HFF-Myc (cell line): ENCODE measurements around the gene HS3ST1.

Experiments used
- DNase-seq: peaks from one replicate; pipeline ENCODE4 v3.0.0-alpha.2; 2011; ENCODE audit warnings: low read depth; ENCODE audit errors: extremely low read depth
- H3K4me3 ChIP-seq: replicated peaks from 2 replicates; pipeline ENCODE4 v1.5.1; 2011; ENCODE audit warnings: low read depth, mild to moderate bottlenecking, control low read depth, low read length
- TF ChIP-seq, protein P1 (sequence below): IDR thresholded peaks from 2 replicates; pipeline ENCODE4 v1.5.1; 2012; ENCODE audit warnings: mild to moderate bottlenecking, low read depth, low read length, control low read depth; ENCODE audit errors: missing control alignments

HS3ST1 gene

DNA sequence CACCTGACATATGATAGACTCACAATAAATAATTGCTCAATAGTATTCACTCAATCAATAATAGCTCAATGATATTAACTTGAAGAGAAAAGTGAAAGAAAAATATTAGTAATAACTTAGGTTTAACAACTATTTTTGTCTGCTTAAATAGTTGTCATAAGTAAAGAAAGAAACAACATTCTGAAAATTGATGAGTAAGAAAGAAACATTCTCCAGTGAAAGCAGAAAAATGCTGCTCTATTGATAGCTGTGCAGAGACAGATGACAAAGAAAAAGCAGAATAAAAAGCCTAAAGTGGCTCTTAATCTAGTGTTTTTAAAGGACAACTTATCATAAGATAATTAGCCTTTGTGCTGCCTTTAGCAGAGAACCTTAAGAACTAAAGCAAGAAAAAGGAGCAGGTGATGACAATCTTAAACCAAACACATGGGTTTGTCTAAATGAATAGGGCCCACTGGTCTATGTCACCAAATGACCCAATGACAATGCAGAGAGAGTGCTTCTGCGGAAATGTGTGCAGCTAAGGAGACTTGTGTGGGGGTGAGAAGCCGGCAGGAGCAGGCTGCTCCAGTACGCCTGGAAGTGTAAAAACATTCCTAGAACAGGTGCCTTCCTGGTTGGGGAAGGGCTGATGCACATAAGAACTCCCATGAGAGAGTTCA is 13.2 kb downstream of the HS3ST1 start:
- no peak overlapping the region for H3K4me3 ChIP-seq
- DNase-seq = no peak
- TF ChIP-seq, protein P1, sequence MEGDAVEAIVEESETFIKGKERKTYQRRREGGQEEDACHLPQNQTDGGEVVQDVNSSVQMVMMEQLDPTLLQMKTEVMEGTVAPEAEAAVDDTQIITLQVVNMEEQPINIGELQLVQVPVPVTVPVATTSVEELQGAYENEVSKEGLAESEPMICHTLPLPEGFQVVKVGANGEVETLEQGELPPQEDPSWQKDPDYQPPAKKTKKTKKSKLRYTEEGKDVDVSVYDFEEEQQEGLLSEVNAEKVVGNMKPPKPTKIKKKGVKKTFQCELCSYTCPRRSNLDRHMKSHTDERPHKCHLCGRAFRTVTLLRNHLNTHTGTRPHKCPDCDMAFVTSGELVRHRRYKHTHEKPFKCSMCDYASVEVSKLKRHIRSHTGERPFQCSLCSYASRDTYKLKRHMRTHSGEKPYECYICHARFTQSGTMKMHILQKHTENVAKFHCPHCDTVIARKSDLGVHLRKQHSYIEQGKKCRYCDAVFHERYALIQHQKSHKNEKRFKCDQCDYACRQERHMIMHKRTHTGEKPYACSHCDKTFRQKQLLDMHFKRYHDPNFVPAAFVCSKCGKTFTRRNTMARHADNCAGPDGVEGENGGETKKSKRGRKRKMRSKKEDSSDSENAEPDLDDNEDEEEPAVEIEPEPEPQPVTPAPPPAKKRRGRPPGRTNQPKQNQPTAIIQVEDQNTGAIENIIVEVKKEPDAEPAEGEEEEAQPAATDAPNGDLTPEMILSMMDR = no peak

DNA sequence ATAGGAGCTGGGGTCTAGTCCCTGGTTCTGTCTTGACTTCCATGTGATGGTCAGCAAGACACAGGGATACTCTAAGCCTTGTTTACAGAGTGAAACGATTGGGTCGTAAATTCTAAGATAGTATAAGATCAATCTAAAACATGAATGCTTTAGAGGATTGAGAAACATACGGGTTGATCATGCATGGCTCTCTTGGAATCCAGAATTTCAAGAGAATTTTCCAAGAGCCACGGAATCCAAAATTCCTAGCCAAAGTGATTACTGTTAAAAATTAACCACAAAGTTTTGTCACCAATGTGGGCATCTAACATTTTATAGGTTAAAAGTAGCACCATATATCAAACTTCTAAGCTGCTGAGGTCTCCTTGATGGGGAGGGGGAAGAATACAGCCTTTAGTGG is 16.5 kb downstream of the HS3ST1 start:
- no peak for DNase-seq
- TF ChIP-seq, protein P1 = no peak

GRCh38 chr4:11409632-11410031 is 19.1 kb downstream of the HS3ST1 start:
- TF ChIP-seq, protein P1 = no peak
- no peak for DNase-seq
- no peak overlapping the region for H3K4me3 ChIP-seq

More for the DNA sequence above, 16.5 kb downstream of the HS3ST1 start:
- H3K4me3 ChIP-seq = no peak overlapping the region

DNA sequence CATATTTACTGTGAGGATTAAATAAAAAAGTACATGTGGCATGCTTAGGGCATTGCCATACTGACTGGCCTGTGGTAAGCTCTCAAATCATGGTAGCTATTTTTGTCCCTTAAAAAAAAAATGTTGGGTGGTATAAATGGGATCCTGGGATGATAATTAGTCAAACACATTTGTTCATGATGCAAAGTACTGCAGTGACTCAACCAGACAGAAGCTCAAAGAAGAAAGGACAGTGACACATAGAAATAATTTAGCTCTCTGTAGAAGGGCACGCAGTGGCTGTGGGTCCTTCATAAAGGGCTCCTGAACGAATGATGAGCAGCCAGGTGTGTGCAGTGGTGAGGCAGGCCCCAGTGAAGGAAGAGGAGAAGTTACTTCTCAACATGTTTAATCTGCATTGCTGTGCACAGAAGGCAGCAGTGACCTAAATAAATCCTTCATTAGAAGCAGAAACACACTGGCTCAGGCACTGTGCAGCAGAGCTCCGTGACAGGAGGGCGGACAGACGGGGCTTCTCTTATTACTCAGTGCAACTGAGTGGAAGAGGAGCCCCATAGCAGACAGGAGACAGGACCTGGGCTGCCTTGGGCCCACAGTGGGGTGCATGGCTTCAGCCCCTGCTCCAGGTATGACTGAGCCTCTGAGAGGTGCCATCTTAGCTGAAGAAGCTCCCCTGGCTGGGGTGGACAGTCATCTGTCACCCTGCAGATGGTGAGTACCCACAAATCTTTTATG is 20.3 kb downstream of the HS3ST1 start:
- TF ChIP-seq, protein P1 = no peak
- H3K4me3 ChIP-seq = no peak overlapping the region
- no peak for DNase-seq

DNA sequence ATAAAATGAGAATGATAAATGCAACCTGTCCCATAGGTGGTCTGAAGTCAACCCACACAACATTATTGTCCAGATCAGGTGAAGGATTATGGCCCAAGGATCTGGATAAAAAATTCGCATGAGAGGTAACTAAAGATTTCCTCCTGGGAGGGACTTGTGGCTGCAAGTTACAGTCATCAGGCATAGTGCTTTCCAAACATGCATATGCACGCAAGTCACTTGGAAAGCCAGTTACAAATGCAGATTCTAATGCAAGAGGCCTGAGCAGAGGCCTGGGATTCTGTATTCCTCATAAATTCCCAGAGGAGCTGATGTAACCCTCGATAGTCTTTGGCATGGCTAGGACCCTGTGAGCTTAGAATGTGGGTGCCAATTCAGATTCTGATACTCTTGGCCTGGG is 21.1 kb downstream of the HS3ST1 start:
- TF ChIP-seq, protein P1 = no peak
- no peak overlapping the region for H3K4me3 ChIP-seq
- DNase-seq = no peak

GRCh38 chr4:11404431-11404830 is 24.3 kb downstream of the HS3ST1 start:
- no peak overlapping the region for H3K4me3 ChIP-seq
- TF ChIP-seq, protein P1 = no peak
- no peak for DNase-seq
